NCI-H1694 (cell line): ENCODE data around the gene NFX1.

Source experiments
- DNase-seq: peaks from one replicate; lab custom pipeline; 2025; lab: John Stamatoyannopoulos, UW

The NFX1 gene

DNA sequence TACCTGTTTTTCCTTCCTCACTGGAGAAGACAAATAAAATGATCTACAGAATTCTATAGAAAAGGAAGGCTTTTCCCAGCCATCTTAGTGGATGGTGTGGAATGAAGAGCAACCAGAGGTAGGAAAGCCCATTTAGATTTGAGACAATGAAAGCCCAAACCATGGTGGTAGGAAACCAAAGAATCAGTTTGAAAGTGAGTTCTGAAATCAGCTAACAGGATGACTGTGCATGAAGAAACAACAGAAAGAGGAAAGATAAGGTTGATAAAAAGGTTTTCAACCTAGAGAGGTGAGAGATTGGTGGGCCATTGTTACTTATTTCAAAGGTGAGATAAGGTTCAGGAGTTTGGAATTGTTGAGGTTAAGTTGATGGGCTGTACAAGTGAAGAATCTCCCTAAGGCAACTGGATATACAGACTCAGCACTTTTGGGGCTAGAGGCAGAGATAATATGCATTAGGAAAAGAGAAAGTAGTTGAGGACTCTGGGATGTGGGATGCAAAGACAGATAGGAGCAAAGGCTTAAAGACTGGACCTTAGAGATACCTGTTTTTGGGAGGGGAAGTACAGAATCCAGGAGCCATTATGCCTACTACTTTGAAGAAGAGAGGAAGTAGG lies 23.1 kb upstream of the NFX1 start:
- DNase-seq: no peak

GRCh38 chr9:33270146-33270545 lies 20.2 kb upstream of the NFX1 start:
- DNase-seq: no peak

DNA sequence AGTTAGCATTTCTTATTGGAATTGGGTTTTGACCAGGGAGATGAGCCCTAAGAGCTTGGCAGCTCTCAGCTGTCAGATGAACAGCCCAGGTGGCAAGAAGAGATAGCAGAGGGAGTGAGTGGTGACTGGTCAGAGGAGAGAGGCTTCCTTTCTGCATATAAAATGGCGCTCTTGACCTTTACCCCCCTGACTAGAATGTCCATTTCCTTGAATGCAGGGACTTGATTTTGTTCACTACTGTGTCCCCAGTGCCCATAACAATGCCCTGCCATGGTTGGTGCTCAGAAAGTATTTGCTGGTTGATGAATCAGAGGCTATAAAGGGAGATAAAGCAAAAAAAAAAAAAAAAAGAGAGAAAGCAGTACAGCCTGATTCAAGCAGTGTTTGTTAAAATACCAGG lies 18.3 kb upstream of the NFX1 start:
- DNase-seq: no peak

- DNase-seq: no peak
These were observed 16.9 kb upstream of the NFX1 start for GRCh38 chr9:33273266-33273971.

- DNase-seq: no peak
These were observed 16.4 kb upstream of the NFX1 start for GRCh38 chr9:33273972-33274328.

DNA sequence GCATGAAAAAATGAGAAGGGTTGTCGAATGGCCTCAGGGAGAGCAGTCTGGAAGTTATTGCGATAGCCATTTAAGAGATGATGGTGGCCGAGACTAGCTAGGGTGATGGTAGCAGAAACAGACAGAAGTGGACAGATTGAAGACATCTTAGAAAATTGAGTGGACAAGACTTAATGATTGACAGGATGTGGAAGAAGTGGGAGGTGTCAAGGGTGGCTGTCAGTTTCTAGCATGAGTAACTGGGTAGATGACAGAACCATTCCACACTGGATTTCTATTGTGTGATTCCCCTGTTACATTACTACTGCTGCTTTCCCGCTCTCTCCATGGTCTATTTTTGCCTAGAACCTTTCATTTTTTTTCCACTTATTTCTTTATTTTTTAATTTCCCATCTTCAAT lies 12.8 kb upstream of the NFX1 start:
- DNase-seq: no peak

DNA sequence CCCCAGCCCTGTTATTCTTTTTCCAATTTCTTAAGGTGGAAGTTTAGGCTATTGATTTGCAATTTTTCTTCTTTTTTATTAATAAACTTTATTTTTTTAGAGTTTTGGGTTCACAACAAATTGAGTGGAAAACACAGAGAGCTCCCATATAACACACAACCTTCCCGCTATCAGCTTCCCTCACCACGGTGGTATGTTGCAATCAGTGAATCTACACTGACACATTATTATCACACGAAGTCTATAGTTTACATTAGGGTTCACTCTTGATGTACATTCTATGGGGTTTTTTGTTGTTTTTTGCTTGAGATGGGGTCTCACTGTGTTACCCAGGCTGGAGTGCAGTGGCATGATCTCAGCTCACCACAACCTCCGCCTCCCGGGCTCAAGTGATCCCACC lies 4.8 kb upstream of the NFX1 start:
- DNase-seq: no peak

- peak; percentile 66 for DNase-seq
These were observed 3.2 kb upstream of the NFX1 start for GRCh38 chr9:33287087-33287490.

DNA sequence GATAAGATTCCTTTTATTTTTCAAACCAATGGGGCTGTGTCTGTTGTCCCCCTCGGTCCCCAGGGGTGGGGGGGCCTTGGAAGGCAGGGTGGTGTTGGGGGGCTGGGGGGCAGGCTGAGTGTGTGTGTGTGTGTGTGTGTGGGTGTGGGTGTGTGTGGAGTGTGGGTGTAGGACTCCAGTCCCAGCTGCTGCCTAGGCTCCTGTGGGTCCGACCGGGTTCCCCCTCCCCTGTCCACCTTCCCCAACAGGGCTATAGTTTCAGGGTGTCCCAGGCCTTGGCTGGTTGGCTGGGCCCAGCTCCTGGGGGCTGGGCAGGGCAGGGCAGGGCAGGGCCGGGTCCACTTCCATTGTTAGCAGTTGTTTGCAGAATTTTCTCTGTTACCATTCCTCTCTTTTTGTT lies 2.1 kb upstream of the NFX1 start:
- no peak for DNase-seq

DNA sequence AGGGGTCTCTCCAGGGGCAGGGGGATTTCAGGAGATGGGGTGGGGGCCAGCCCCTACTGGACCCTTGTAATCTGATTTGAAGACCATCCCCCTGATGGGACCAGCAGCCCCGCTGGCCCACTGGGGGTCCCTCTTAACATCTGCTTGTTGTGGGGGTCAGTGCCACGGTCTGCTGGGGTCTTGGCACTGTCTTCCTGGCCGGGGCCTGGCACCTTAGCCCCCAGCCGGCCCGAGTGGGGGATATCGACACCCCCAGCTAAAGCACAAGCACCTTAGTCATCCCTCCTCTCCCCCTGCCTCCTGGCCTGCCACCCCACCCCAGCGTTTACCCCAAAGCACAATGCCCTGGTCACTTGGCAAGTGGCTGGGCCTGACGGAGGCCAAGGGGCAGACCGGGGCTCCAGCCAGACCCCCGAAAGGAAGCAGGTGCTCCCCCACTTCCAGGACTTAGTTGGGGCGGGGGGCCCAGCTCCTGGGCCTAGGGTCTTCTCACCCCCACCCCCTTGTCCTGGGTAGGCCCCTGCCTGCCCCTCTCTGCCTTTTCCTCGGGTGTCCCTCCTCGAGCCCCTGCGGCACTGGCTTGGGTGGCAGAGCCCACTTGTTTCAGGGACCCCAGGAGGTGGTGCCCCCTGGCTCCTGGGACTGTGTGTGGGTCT lies 1.4 kb upstream of the NFX1 start:
- no peak for DNase-seq

DNA sequence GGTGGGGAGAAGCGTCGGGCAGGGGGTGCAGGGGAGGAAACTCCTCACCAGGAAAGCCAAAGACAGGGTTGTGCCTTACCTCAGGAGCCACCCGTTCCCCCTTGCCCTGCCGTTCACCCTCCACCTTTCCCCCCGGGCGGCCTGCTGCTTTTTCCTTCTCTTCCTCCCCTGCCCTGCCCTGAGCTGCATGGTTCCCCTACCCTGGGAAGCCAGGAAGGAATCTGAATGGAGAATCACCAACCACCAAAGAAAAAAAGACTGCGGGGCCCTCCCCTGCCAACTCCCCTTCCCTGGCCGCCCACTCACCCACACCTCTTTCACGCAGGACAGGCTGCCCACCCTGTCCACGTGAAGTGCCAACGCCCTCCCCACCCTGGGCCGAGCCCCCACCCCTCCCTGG lies 820 bp upstream of the NFX1 start:
- no peak for DNase-seq

DNA sequence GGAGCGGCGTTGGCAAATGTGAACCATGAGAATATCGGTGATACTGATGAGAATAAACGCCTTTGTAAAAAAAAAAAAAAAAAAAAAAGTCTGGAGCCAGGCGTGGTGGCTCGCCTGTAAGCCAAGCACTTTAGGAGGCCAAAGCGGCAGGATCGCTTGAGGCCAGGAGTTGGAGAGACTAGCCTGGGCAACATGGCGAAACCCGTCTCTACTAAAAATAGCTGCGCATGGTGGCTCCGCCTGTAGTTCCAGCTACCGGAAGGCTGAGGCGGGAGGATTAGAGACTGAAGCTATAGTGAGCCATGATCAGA lies 425 bp upstream of the NFX1 start:
- DNase-seq: no peak

DNA sequence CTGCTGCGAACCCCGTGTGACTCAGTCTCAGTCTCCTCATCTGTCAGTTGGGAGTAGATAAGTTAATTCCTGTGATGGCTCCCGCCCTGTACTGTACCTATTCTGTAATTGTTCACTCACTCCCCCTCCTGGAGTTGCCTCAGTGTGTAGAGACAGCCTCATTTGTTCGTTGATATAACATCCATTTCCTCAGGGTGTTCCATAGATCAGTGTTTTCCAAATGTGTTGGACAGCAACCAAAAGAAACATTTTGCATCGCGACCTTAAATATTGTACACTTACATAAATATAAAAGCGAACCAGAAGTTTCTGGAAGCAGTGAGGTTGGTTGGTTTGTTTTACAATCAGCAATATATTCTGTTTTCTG lies 698 bp downstream of the NFX1 start:
- DNase-seq: no peak

- no peak for DNase-seq
These were observed 1.6 kb downstream of the NFX1 start for GRCh38 chr9:33291901-33292300.

DNA sequence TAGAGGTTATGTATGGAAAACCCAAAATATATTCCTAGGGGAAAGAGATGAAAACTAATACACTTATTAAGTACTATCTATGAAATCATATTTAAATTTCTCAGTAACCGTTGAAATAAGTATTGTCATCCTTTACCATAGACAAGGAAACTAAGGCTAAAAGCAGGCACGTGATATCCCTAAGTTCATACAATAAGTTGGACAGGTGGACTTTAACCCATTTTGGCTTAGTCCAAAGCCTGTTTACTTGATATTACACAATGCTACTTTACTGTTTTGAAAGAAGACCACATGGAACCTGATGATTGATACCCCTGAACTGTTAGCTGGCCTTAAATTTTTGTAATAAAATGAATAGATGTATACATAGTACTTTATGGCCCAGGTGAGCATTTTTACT lies 3.5 kb downstream of the NFX1 start:
- DNase-seq: no peak

DNA sequence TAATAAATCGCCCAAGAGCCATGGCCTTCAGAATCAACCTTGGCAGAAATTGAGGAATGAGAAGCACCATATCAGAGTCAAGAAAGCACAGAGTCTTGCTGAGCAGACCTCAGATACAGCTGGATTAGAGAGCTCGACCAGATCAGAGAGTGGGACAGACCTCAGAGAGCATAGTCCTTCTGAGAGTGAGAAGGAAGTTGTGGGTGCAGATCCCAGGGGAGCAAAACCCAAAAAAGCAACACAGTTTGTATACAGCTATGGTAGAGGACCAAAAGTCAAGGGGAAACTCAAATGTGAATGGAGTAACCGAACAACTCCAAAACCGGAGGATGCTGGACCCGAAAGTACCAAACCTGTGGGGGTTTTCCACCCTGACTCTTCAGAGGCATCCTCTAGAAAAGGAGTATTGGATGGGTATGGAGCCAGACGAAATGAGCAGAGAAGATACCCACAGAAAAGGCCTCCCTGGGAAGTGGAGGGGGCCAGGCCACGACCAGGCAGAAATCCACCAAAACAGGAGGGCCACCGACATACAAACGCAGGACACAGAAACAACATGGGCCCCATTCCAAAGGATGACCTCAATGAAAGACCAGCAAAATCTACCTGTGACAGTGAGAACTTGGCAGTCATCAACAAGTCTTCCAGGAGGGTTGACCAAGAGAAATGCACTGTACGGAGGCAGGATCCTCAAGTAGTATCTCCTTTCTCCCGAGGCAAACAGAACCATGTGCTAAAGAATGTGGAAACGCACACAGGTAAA lies 4.5 kb downstream of the NFX1 start:
- no peak for DNase-seq

DNA sequence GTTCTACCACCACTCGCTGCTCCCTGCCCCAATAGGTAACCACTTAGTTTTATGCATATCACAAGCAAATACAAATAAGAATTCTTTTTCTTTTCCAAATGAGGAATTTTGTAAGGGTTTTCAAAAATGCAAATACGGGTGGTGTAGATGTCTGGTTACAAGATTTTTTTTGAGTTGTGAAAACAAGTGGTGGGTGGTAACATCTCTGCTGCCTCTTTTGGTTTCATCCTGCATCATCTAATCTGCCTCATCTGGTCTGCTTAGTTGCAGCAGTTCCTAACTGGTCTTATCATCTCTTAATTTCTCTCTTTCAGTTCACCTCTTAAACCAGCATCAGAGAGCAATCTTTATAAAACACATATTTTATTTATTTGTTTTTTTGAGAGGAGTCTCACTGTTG lies 5.3 kb downstream of the NFX1 start:
- no peak for DNase-seq

DNA sequence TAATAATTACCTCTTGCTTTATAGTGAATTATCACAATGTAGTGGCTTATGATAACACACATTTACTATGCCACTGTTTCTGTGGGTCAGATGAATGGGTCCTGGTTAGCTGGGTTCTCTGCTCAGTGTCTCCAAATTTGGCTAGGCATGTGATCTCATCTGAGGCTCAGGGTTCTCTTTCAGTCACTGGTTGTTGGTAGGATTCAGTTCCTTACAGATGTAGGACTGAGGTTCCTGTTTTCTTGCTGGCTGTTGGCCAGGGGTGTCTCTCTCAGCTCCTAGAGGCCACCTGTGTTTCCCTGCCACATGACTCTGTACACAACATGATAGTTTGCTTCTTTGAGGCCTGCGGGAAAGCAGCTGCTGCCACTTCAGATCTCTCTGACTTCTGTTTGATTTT lies 7.1 kb downstream of the NFX1 start:
- DNase-seq: no peak

GRCh38 chr9:33300546-33300945 lies 10.2 kb downstream of the NFX1 start:
- no peak for DNase-seq

- no peak for DNase-seq
These were observed 14.0 kb downstream of the NFX1 start for GRCh38 chr9:33304362-33304761.

DNA sequence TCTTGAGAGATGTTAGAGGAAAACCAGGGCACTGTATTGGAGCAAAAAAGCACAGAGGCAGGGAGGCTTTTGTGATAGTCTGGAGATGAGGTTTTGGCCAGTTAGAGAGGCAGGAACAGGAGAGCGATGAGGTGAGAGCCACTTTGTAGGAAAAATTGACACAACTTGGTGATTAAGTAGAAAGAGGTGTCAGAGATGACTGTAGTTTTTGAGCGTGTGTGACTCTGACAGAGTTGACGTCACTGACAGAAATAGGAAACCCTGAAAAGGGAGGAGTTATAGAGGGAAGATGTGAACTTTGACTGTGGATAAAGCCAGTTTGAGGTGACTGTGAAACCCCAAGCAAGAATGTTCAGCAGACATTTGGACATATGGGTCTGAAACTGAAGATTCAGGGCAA lies 15.7 kb downstream of the NFX1 start:
- DNase-seq: no peak

DNA sequence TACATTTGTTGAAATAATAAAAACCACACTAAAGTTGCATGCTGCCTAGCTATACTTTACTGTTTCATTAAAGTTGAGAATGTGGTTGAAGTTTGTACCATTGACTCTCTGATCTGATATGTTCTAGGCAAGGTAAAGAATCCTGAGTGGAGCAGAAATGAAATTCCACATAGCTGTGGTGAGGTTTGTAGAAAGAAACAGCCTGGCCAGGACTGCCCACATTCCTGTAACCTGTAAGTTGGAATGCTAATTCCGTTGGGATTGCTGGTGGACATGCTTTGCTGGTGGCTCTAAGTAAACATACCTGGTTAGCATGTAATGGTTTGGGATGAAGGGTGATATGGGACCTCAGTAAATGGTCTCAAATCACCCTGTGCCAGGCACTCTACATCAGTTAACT lies 16.8 kb downstream of the NFX1 start:
- DNase-seq: no peak

GRCh38 chr9:33309903-33310302 lies 19.6 kb downstream of the NFX1 start:
- DNase-seq: no peak
